Loucy (cell line): ENCODE results near the gene SLC39A1.

Experiments
- EZH2phosphoT487 ChIP-seq: fragments of 200-600 bp; IDR thresholded peaks from 2 replicates; pipeline ENCODE4 v1.6.1; 2018; ENCODE audit warnings: antibody characterized with exemption, mild to moderate bottlenecking, moderate library complexity, borderline replicate concordance
- TF ChIP-seq, protein P1 (sequence below): fragments of 200-600 bp; sonication (generic); conservative IDR thresholded peaks from 2 replicates; pipeline ENCODE4 v1.5.1; 2014; ENCODE audit warnings: mild to moderate bottlenecking, antibody characterized with exemption, low read length

DNA sequence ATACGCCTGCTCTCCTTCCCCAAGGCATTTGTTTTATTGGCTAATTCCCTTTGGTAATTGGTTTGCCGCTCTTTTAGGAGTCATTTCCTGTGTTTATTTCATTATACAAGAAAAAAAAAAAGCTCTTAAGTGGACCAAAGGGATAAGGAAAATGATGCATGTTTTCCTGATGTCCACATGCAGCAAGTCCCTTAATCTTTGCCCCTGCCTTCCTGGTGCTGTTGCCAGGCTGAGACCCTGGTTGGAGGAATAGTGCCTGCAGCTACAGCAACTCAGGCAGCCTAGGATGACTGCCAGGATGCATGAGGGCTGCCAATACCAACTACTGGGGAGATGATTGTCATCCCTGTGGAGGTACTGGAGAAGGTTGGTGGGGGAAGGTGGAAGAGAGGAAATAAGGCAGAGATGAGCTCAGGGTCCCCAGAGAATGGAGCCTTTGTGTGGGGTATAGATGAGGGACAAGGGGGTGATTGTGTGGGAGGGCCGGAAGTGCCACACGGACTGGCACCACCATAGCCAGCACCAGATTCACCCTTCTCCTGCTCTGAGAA is 34.5 kb downstream of the SLC39A1 start:
- TF ChIP-seq, protein P1, sequence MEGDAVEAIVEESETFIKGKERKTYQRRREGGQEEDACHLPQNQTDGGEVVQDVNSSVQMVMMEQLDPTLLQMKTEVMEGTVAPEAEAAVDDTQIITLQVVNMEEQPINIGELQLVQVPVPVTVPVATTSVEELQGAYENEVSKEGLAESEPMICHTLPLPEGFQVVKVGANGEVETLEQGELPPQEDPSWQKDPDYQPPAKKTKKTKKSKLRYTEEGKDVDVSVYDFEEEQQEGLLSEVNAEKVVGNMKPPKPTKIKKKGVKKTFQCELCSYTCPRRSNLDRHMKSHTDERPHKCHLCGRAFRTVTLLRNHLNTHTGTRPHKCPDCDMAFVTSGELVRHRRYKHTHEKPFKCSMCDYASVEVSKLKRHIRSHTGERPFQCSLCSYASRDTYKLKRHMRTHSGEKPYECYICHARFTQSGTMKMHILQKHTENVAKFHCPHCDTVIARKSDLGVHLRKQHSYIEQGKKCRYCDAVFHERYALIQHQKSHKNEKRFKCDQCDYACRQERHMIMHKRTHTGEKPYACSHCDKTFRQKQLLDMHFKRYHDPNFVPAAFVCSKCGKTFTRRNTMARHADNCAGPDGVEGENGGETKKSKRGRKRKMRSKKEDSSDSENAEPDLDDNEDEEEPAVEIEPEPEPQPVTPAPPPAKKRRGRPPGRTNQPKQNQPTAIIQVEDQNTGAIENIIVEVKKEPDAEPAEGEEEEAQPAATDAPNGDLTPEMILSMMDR = no peak
- no peak for TF ChIP-seq EZH2phosphoT487
